Fibroblast of peridontal ligament (primary cell): ENCODE results near the gene TRIAP1.

Experiments used
- DNase-seq: peaks from one replicate; pipeline ENCODE4 v3.0.0-alpha.2; 2010; ENCODE audit errors: extremely low read depth

TRIAP1 gene

DNA sequence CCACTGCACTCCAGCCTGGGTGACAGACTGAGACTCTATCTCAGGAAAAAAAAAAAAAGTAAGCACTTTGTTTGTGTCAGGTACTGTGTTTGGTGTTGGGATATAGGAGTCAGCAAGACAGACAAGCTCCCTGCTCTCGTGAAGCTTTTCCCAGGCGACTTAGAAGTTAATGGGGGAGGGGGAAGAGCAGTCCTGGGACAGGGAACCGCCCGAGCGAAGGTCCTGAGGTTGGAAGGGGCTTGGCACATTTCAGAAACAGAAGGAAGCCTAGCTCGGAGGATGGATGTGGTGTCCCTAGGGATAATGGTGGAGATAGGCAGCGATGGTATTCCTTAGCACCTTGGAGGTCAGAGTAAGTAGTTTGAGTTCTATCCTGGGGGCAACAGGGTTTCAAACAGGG is 16.8 kb downstream of the TRIAP1 start:
- no peak for DNase-seq

GRCh38 chr12:120428597-120429229 is 17.5 kb downstream of the TRIAP1 start:
- DNase-seq: no peak

- DNase-seq: no peak
Measured at GRCh38 chr12:120425797-120426196, 20.4 kb downstream of the TRIAP1 start.

- DNase-seq: no peak
Measured at GRCh38 chr12:120422892-120423456, 23.2 kb downstream of the TRIAP1 start.

DNA sequence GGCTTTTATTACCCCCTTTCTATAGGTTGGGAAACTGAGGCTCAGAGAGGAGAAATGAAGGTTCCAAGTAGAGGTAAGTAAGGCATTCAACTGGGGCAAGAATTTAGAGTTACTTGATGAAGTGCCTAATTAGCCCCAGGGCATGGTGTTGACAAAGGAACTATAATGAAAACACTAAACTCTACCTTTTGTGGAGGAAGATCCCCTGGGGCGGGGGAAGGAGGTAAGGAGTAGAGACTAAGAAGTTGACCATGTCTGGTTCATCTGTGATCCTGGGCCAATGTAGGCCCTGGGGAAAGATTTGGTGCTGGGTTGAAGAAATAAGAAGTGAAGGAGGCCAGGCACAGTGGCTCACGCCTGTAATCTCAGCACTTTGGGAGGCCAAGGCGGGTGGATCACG is 24.5 kb downstream of the TRIAP1 start:
- no peak for DNase-seq

DNA sequence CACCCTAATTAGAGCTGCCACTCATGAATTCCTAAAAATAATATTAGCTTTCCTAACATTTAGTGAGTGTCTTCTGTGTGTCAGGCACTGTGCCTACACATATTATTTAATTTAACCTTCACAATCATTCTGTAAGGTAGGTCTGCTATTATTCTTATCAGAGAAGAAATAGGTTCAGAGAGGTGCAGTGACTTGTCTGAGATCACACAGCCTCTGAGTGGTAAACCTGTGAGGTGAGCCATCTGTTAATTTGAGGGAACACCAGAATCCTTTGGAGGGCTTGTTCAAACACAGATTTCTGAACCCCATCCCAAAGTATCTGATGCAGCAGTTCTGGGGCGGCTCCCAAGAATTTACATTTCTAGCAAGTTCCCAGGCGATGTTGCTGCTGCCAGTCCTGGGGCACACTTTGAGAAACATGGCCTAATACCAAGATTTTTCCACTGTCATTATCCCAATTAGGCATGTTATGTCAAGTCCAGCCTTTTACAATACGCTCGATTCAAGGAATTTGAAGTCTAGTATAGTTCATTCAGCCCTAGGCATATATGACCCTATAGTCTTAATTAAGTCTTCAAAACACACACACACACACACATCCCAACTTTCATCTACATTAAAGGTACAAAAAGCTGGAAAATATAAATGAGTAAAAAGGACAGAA is 28.1 kb downstream of the TRIAP1 start:
- no peak for DNase-seq

DNA sequence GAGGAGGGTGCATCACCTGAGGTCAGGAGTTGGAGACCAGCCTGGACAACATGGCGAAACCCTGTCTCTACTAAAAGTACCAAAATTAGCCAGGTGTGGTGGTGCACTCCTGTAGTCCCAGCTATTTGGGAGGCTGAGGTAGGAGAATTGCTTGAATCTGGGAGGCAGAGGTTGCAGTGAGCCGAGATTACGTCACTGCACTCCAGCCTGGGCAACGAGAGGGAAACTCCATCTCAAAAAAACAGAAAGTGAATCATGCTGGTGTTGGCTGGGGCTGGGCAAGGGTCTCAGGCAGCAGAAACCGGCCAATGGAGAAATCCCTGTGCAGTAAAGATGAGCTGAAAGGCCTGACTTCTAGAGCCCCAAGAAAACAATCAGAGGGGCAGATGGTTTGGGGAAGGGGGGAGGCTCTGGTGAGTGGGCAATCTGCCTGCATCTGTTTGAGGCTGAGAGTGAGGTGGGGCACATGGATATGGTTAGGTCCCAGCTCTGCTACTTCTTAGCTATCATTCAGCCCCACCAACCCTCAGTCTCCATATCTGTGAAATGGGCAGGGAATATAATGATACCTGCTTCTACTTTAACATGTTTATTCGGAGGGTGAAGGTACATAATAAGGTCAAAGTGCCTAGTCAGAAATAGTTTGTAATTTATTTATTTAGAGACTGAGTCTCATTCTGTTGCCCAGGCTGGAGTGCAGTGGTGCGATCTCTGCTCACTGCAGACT is 29.5 kb downstream of the TRIAP1 start:
- DNase-seq: no peak

GRCh38 chr12:120413901-120414695 is 32.1 kb downstream of the TRIAP1 start:
- no peak for DNase-seq

- peak; percentile 8 for DNase-seq
Measured at GRCh38 chr12:120412421-120412820, 33.8 kb downstream of the TRIAP1 start.

- no peak for DNase-seq
Measured at GRCh38 chr12:120408771-120409170, 37.4 kb downstream of the TRIAP1 start.

DNA sequence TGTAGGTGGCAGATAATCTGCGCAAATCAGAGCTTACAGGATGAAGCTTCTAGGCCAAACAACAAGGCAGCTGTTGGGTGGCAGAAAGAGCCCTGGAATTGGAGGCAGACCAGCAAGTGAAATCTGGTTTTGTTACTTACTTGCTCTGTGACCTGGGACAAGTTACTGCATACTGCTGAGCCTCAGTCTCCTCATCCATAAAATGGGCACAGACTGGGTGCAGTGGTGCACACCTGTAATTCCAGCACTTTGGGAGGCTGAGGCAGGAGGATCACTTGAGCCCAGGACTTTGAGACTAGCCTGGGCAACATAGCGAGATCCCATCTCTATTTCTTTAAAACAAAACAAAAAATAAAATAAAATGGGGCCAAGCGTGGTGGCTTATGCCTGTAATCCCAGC is 39.6 kb downstream of the TRIAP1 start:
- no peak for DNase-seq

GRCh38 chr12:120406069-120406468 is 40.1 kb downstream of the TRIAP1 start:
- DNase-seq: no peak

DNA sequence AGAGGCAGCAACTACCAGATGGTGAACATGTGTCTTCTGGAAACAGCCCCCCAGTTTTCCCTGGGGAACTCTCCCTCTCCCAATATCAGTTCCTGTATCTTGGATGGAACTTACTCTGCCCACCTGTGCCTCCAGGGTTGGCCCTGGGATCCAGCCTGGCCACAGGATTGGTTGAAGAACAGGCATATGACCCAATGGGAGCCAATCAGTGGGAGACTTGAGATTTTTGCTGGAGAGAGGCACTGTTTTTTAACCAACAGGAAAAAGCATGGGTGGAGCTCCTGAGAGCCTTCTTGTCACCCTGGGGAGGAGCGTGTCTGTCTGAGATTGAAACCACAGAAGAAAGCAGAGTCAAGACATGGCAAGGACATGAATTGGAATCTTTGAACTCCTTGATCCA is 41.9 kb downstream of the TRIAP1 start:
- DNase-seq: no peak

DNA sequence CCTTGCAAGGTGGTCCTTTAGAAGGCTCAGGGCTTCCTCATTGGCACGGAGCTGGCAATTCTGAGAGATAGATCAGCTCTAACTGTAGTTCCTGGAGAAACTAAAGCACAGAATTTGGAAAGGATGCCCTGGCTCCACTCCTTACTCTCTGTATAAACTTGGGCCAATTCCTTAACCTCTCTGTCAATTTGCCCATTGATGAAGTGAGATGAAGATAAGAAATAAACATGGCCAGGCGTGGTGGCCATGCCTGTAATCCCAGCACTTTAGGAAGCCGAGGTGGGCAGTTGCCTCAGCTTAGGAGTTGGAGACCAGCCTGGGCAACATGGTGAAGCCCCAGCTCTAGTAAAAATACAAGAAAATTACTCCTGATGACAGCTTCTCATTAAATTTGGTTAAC is 42.3 kb downstream of the TRIAP1 start:
- DNase-seq: no peak

GRCh38 chr12:120402217-120402616 is 44.0 kb downstream of the TRIAP1 start:
- DNase-seq: no peak

GRCh38 chr12:120399531-120399930 is 46.7 kb downstream of the TRIAP1 start:
- DNase-seq: peak; percentile 51

- DNase-seq: no peak
Measured at GRCh38 chr12:120397824-120398540, 48.2 kb downstream of the TRIAP1 start.

DNA sequence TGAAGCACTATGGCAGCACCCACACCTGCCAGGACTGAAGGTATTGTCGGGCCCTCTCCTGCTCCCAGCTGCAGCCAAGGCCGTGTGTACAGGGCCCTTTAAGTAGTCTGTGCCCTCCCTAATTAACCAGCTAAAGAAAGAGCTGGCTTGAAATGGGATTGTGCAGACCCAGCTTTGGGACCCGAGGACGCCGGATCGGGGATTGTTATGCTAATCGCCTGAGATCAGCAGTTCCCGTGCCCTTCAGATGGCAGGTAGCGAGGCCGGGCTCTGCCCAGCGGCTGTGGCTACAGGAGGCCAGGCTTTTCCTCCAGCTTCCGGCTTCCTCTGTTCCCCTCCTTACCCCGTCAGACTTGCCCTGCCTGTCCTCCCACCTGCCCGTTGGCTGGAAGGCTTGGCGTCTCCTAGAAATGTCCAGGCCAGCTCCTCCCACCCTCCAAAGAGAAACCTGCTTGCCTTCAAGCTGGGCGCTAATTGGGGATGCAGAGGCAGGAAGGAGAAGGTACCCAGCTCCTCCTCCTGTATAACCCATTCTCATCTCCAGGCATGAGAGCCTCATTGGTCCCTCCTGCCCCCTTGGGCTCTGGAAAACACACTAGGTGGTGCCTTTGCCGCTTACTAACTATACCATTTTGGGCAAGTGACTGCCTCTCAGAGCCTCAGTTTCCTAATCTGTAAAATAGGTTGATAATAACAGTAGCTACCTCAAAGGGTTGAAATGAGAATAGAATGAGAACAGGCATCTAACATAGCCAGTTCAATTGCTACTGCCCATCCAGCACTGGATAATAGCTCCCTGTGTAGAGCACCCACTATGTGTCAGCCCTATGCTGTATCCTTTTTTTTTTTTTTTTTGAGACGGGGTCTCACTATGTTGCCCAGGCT is 51.5 kb downstream of the TRIAP1 start:
- no peak for DNase-seq
